Measurements from ENCODE around the gene HMCN2. TPM values are rescaled to one million over a fixed set of nuclear protein-coding genes. Genes with fewer than 3 reads are reported as not detected.

Gene HMCN2
- total and polyA plus RNA-seq, 2 donors (not counting 1 experiment from before 2014, with no cell fraction given): 0.01 TPM; not detected in 1

- H3K9me3 ChIP-seq (ENCODE audit: control extremely low read depth in 1 of 3, control insufficient read depth in 2 of 3, insufficient read depth in 1 of 3, low read length in 2 of 3): no peaks in the 10 kb centered on the region
- DNase-seq (no peak), ATAC-seq (ENCODE audit: low read depth) (no peak)
- H3K9ac ChIP-seq (ENCODE audit: low read length): no peak overlapping the region
- H3K4me1 Mint-ChIP-seq: no peaks in the 10 kb centered on the region
- H3K36me3 ChIP-seq (replicated peaks in 1 of 2; ENCODE audit: control extremely low read depth in 1 of 2, control insufficient read depth in 1 of 2, extremely low read depth in 1 of 2, insufficient read depth in 2 of 2, low read length in 1 of 2): no peaks in the 10 kb centered on the region
- no peaks in the 10 kb centered on the region for H4K20me1 ChIP-seq (ENCODE audit: control insufficient read depth, insufficient read depth, low read length, poor library complexity, severe bottlenecking)
- H3K79me2 ChIP-seq (ENCODE audit: control insufficient read depth, insufficient read depth, low read length): no peaks in the 10 kb centered on the region
- H3K9me3 Mint-ChIP-seq (ENCODE audit: insufficient read depth): peaks cover 3% of the 10 kb centered on the region
- CTCF ChIA-PET: no interaction called here
- no peak overlapping the region for H2AFZ ChIP-seq (ENCODE audit: insufficient read depth, low read depth, low read length, poor library complexity, severe bottlenecking)
- TF ChIP-seq CTCF (IDR thresholded peaks at IDR 0.05) (no peak), EZH2 (IDR thresholded peaks at IDR 0.05; ENCODE audit: borderline replicate concordance, insufficient read depth, low read depth, low read length, poor library complexity, severe bottlenecking) (no peak)
- H3K4me1 ChIP-seq (ENCODE audit: control insufficient read depth in 2 of 2, insufficient read depth in 2 of 2, low read length in 2 of 2): no peaks in the 10 kb centered on the region
- intact Hi-C loops (cut with micrococcal nuclease): no loop called here
- H3K4me3 Mint-ChIP-seq: no peak overlapping the region
- peaks cover 8% of the 10 kb centered on the region for H3K27me3 Mint-ChIP-seq
- 93% methylated on average over 8 of the region's 8 CpGs for WGBS (ENCODE audit: insufficient coverage)
- H3K27me3 ChIP-seq (replicated peaks in 1 of 4; ENCODE audit: control extremely low read depth in 1 of 4, control insufficient read depth in 3 of 4, insufficient read depth in 4 of 4, low read length in 3 of 4): no peaks in the 10 kb centered on the region
- POLR2A ChIA-PET: no interaction called here
- no peak overlapping the region for H3K27ac ChIP-seq (ENCODE audit: low read length in 2 of 2)
- no peak overlapping the region for H3K4me3 ChIP-seq (ENCODE audit: control extremely low read depth in 1 of 5, extremely low read depth in 1 of 5, insufficient read depth in 1 of 5, low read depth in 2 of 5, low read length in 4 of 5)
- H3K27ac Mint-ChIP-seq: no peak overlapping the region
- no peak overlapping the region for H3K4me2 ChIP-seq (replicated peaks; ENCODE audit: low read depth, low read length, poor library complexity, severe bottlenecking)
Observed at GRCh38 chr9:130419521-130420035, 154.0 kb downstream of the HMCN2 start.

- Histone ChIP-seq H3K4me2 (replicated peaks; ENCODE audit: low read depth, low read length, poor library complexity, severe bottlenecking) (no peak overlapping the region), H4K20me1 (ENCODE audit: control insufficient read depth, insufficient read depth, low read length, poor library complexity, severe bottlenecking) (no peaks in the 10 kb centered on the region), H3K27me3 (replicated peaks in 1 of 4; ENCODE audit: control extremely low read depth in 1 of 4, control insufficient read depth in 3 of 4, insufficient read depth in 4 of 4, low read length in 3 of 4) (no peaks in the 10 kb centered on the region), H3K9me3 (ENCODE audit: control extremely low read depth in 1 of 3, control insufficient read depth in 2 of 3, insufficient read depth in 1 of 3, low read length in 2 of 3) (no peaks in the 10 kb centered on the region), H3K4me3 (ENCODE audit: control extremely low read depth in 1 of 5, extremely low read depth in 1 of 5, insufficient read depth in 1 of 5, low read depth in 2 of 5, low read length in 4 of 5) (no peak overlapping the region), H3K79me2 (ENCODE audit: control insufficient read depth, insufficient read depth, low read length) (no peaks in the 10 kb centered on the region), H3K36me3 (replicated peaks in 1 of 2; ENCODE audit: control extremely low read depth in 1 of 2, control insufficient read depth in 1 of 2, extremely low read depth in 1 of 2, insufficient read depth in 2 of 2, low read length in 1 of 2) (no peaks in the 10 kb centered on the region), H2AFZ (ENCODE audit: insufficient read depth, low read depth, low read length, poor library complexity, severe bottlenecking) (no peak overlapping the region), H3K4me1 (ENCODE audit: control insufficient read depth in 2 of 2, insufficient read depth in 2 of 2, low read length in 2 of 2) (no peaks in the 10 kb centered on the region), H3K27ac (ENCODE audit: low read length in 2 of 2) (no peak overlapping the region), H3K9ac (ENCODE audit: low read length) (no peak overlapping the region)
- TF ChIP-seq EZH2 (IDR thresholded peaks at IDR 0.05; ENCODE audit: borderline replicate concordance, insufficient read depth, low read depth, low read length, poor library complexity, severe bottlenecking) (no peak), CTCF (IDR thresholded peaks at IDR 0.05) (no peak)
- H3K9me3 Mint-ChIP-seq (ENCODE audit: insufficient read depth): peaks cover 3% of the 10 kb centered on the region
- no peaks in the 10 kb centered on the region for H3K4me1 Mint-ChIP-seq
- WGBS (ENCODE audit: insufficient coverage): 79% methylated on average over 11 of the region's 17 CpGs
- H3K27me3 Mint-ChIP-seq: peaks cover 8% of the 10 kb centered on the region
- ChIA-PET POLR2A (no interaction called here), CTCF (no interaction called here)
- intact Hi-C loops (cut with micrococcal nuclease): no loop called here
- H3K27ac Mint-ChIP-seq: no peak overlapping the region
- H3K4me3 Mint-ChIP-seq: no peak overlapping the region
- DNase-seq (no peak), ATAC-seq (ENCODE audit: low read depth) (no peak)
Observed at GRCh38 chr9:130421154-130421801, 155.7 kb downstream of the HMCN2 start.
